GM21737 (cell line): ENCODE results near the gene CHD2.

ENCODE experiments used
- ATAC-seq: cut with Tn5 transposase; IDR thresholded peaks from one replicate; pipeline ENCODE4 v1.9.1; 2021; ENCODE audit warnings: mild to moderate bottlenecking, moderate library complexity; ENCODE audit not compliant: unreplicated experiment

CHD2 gene

GRCh38 chr15:92884436-92885223 lies 15.5 kb upstream of the CHD2 start:
- no peak for ATAC-seq

- ATAC-seq: no peak
Measured at GRCh38 chr15:92885224-92886041, 14.7 kb upstream of the CHD2 start.

- ATAC-seq: no peak
Measured at GRCh38 chr15:92886042-92886537, 14.0 kb upstream of the CHD2 start.

GRCh38 chr15:92886815-92887214 lies 13.3 kb upstream of the CHD2 start:
- ATAC-seq: no peak

GRCh38 chr15:92887869-92888268 lies 12.3 kb upstream of the CHD2 start:
- no peak for ATAC-seq

GRCh38 chr15:92889390-92890107 lies 10.6 kb upstream of the CHD2 start:
- ATAC-seq: no peak

- no peak for ATAC-seq
Measured at GRCh38 chr15:92891533-92892200, 8.5 kb upstream of the CHD2 start.

GRCh38 chr15:92892201-92892555 lies 7.9 kb upstream of the CHD2 start:
- no peak for ATAC-seq

GRCh38 chr15:92893200-92893599 lies 6.9 kb upstream of the CHD2 start:
- ATAC-seq: no peak

GRCh38 chr15:92896561-92896960 lies 3.6 kb upstream of the CHD2 start:
- ATAC-seq: no peak

GRCh38 chr15:92897620-92898019 lies 2.5 kb upstream of the CHD2 start:
- ATAC-seq: no peak

- no peak for ATAC-seq
Measured at GRCh38 chr15:92898988-92899582, 1.0 kb upstream of the CHD2 start.

GRCh38 chr15:92899601-92899947 lies 550 bp upstream of the CHD2 start:
- no peak for ATAC-seq

- no peak for ATAC-seq
Measured at GRCh38 chr15:92900731-92901071, 577 bp downstream of the CHD2 start.

GRCh38 chr15:92901072-92901761 lies 1.1 kb downstream of the CHD2 start:
- no peak for ATAC-seq

GRCh38 chr15:92901995-92902394 lies 1.9 kb downstream of the CHD2 start:
- no peak for ATAC-seq

- ATAC-seq: no peak
Measured at GRCh38 chr15:92902737-92903593, 2.8 kb downstream of the CHD2 start.

- no peak for ATAC-seq
Measured at GRCh38 chr15:92903631-92903965, 3.5 kb downstream of the CHD2 start.

- peak; percentile 80 for ATAC-seq
Measured at GRCh38 chr15:92903966-92904721, 4.0 kb downstream of the CHD2 start.
